ENCODE data around the gene ATP9B.
"Not testable (repeated sequence)": the region's sequence is repeated elsewhere in the genome, so short reads cannot be mapped to it uniquely, and the experiment has no call there.

Gene ATP9B

GRCh38 chr18:79135924-79136323, 66.7 kb downstream of the ATP9B start:
- in situ Hi-C loops (cut with MboI; ENCODE audit: low sequenced_read_pairs) = no loop called here

- in situ Hi-C loops (cut with MboI; ENCODE audit: low sequenced_read_pairs) = no loop called here
Observed at GRCh38 chr18:79136742-79137141, 67.5 kb downstream of the ATP9B start.

- in situ Hi-C loops (cut with MboI; ENCODE audit: low sequenced_read_pairs) = no loop called here
Observed at GRCh38 chr18:79139206-79139605, 70.0 kb downstream of the ATP9B start.

DNA sequence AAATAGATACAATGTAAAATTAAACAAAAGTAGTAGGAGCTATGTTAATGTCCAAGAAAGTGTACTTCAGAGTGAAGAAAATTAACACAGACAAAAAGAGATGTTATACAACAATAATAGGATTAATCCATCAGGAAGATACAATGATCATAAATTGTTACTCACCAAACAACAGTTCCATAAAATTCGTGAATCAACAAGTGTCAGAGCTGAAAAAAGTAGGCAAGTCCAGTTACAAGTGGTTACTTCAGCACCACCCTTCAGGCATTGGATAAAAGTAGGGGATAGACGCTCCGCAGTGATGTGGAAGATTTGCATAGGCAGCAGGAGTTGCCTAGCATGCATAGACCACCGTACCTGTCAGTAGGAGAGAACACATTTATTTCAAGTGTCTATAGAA, 77.8 kb downstream of the ATP9B start:
- in situ Hi-C loops (cut with MboI; ENCODE audit: low sequenced_read_pairs) = no loop called here

- in situ Hi-C loops (cut with MboI; ENCODE audit: low sequenced_read_pairs) = no loop called here
Observed at GRCh38 chr18:79151191-79151590, 82.0 kb downstream of the ATP9B start.

GRCh38 chr18:79156327-79156726, 87.1 kb downstream of the ATP9B start:
- in situ Hi-C loops (cut with MboI; ENCODE audit: low sequenced_read_pairs) = no loop called here

DNA sequence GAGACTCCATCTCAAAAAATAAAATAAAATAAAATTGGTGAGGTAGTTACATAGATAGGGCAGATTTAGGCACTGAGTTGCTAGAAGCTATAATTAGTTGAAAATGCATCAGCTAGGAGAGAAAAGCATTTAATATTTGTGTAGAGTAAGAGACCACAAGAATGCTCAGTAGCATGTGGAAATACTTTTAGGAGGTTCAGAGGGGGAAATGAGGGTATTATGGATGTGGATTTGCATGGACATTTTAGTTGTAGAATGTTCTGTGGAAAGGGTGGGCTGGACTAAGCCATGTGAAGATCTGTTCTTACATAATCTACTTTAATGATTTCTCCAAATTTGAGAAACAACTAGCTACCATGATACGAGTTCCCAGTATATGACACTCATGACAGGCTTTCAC, 95.5 kb downstream of the ATP9B start:
- in situ Hi-C loops (cut with MboI; ENCODE audit: low sequenced_read_pairs) = no loop called here

GRCh38 chr18:79166702-79167101, 97.5 kb downstream of the ATP9B start:
- in situ Hi-C loops (cut with MboI; ENCODE audit: low sequenced_read_pairs) = no loop called here

GRCh38 chr18:79167526-79168190, 98.5 kb downstream of the ATP9B start:
- in situ Hi-C loops (cut with MboI; ENCODE audit: low sequenced_read_pairs) = no loop called here

- in situ Hi-C loops (cut with MboI; ENCODE audit: low sequenced_read_pairs) = no loop called here
Observed at GRCh38 chr18:79169958-79170555, 100.9 kb downstream of the ATP9B start.

GRCh38 chr18:79172331-79172730, 103.1 kb downstream of the ATP9B start:
- in situ Hi-C loops (cut with MboI; ENCODE audit: low sequenced_read_pairs) = not testable (repeated sequence)

DNA sequence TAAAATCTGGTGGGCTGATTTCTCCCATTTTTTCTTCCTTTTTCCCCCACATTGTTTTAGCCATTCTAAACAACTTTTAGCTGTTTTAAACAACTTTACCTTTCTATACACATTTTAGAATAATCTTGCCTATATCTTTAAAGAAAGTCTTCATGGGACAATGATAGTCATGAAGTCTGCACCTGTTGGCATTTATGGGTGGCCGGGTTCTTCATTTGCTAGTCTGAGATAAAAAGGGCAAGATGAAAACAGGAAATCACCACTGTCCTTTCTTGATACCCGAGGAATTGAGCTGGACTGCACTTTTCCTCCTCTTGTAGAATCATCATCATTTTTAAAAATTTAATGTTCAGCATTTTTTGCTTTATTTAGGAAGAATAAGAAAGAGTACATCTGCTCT, 104.5 kb downstream of the ATP9B start:
- in situ Hi-C loops (cut with MboI; ENCODE audit: low sequenced_read_pairs) = no loop called here

DNA sequence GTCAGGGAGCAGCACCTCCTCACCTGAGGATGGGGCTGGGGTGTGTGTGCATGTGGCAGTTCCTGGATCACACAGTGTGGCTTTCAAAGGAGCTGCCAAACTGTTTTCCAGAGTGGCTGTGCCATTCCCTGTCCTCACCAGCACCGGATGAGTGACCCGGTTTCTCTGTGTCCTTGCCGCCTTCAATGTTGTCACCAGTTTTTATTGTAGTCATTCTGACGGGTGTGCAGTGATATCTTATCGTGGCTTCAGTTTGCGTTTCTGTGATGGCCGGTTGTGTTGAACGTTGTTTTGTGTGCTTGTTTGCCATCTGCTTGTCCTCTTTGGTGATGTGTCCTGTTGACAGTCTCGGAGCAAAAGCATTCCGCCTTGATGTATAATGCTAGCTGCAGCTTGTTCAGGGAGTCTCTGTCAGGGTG, 108.9 kb downstream of the ATP9B start:
- in situ Hi-C loops (cut with MboI; ENCODE audit: low sequenced_read_pairs) = no loop called here

DNA sequence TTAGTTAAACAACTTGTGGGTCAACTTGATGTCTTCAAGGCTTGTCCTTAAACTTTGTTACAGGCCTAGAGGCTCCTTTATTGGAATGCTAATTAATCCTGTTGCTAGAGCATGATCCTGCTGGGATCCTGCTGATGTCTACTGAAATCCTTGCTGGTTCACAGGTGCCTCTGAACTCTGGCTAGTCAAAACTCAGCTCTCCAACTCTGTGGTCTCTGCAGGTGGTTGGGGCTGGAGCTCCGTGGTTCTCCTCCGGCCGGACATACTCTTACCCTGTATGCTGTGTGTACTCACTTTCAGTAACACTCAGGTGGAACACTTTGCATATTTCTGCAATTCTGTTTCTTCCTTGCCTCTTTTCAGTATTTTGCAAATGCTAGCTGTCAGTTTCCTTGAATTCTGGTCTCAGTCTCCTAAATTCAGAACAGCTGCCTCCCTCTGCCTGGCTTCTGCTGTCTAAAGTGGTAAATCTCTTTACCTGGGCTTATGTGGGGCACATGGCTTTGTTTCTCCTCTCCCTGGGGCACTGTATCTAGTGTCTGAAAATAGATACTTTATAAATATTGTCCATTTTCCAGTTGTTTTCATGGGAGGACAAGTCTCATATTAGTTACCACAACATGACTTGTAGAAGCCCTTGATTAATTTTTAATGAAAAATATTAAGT, 113.0 kb downstream of the ATP9B start:
- in situ Hi-C loops (cut with MboI; ENCODE audit: low sequenced_read_pairs) = no loop called here

- in situ Hi-C loops (cut with MboI; ENCODE audit: low sequenced_read_pairs) = no loop called here
Observed at GRCh38 chr18:79185648-79186047, 116.5 kb downstream of the ATP9B start.

GRCh38 chr18:79186649-79187048, 117.5 kb downstream of the ATP9B start:
- in situ Hi-C loops (cut with MboI; ENCODE audit: low sequenced_read_pairs) = no loop called here

GRCh38 chr18:79187532-79188277, 118.5 kb downstream of the ATP9B start:
- in situ Hi-C loops (cut with MboI; ENCODE audit: low sequenced_read_pairs) = no loop called here

- in situ Hi-C loops (cut with MboI; ENCODE audit: low sequenced_read_pairs) = no loop called here
Observed at GRCh38 chr18:79191418-79191817, 122.2 kb downstream of the ATP9B start.

GRCh38 chr18:79191956-79192355, 122.8 kb downstream of the ATP9B start:
- in situ Hi-C loops (cut with MboI; ENCODE audit: low sequenced_read_pairs) = no loop called here

DNA sequence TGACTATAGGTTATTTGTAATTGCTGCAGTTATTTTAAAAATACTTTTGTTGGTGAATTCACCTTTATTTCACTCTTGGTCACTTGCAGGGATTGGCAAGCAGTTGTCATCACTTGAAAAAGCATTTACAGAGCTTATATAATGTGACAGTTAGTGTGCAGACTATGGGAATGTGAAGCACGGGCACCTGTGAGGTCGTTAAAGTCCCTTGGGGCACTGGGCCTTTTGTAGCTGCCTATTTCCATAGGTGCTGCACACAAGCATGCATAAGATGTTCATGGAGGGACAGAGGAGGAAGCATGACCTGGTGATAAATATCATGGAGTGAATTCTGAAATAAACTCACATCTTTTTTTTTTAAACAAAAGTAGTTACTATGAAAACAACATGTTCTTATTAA, 124.6 kb downstream of the ATP9B start:
- in situ Hi-C loops (cut with MboI; ENCODE audit: low sequenced_read_pairs) = no loop called here

All from hTERT RPE-1 (cell line).